GOT3 (cell line): ENCODE data around the gene AFG1L.
"Not testable (repeated sequence)": the region's sequence is repeated elsewhere in the genome, so short reads cannot be mapped to it uniquely, and the experiment has no call there.

Source experiments
- DNase-seq: peaks from one replicate; lab custom pipeline; 2025; ENCODE audit warnings: mixed read lengths; lab: John Stamatoyannopoulos, UW

Gene AFG1L

GRCh38 chr6:108288742-108289141 lies 6.1 kb upstream of the AFG1L start:
- no peak for DNase-seq

- no peak for DNase-seq
Observed at GRCh38 chr6:108291091-108291490, 3.8 kb upstream of the AFG1L start.

- DNase-seq: not testable (repeated sequence)
Observed at GRCh38 chr6:108292561-108292960, 2.3 kb upstream of the AFG1L start.

- DNase-seq: no peak
Observed at GRCh38 chr6:108293527-108294296, 1.1 kb upstream of the AFG1L start.

DNA sequence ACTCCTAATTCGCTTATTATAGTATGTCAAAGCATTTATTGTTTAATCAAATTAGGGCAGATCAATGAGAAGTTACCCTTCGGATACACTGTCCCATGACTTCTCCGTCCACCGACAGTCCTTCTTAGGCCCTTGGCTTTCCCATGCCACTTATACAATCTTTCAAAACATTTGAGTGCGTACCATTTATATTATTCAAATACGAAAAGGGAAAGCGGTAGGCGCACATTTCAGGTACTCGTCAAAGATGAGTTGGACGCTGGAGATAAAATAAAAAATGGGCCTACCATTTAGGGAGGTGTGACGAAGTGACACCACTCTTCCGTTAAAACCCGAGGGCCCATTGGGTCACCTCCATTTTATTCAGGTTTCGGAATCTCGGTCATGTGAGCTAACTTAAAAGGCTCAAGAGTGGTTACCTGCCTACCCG lies 542 bp upstream of the AFG1L start:
- no peak for DNase-seq

- no peak for DNase-seq
Observed at GRCh38 chr6:108295676-108296075, 822 bp downstream of the AFG1L start.

GRCh38 chr6:108302386-108302785 lies 7.5 kb downstream of the AFG1L start:
- no peak for DNase-seq

GRCh38 chr6:108304646-108305045 lies 9.8 kb downstream of the AFG1L start:
- DNase-seq: no peak

DNA sequence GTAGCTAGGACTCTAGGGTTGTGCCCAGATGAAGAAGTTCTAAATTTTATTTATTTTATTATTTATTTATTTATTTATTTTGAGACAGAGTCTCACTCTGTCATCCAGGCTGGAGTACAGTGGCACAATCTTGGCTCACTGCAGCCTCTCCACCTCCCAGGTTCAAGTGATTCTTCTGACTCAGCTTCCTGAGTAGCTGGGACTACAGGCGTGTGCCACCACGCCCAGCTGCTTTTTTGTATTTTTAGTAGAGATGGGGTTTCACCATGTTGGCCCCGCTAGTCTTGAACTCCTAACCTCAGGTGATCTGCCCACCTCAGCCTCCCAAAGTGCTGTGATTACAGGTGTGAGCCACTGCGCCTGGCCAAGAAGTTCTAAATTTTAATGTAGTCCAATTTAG lies 13.8 kb downstream of the AFG1L start:
- DNase-seq: not testable (repeated sequence)

DNA sequence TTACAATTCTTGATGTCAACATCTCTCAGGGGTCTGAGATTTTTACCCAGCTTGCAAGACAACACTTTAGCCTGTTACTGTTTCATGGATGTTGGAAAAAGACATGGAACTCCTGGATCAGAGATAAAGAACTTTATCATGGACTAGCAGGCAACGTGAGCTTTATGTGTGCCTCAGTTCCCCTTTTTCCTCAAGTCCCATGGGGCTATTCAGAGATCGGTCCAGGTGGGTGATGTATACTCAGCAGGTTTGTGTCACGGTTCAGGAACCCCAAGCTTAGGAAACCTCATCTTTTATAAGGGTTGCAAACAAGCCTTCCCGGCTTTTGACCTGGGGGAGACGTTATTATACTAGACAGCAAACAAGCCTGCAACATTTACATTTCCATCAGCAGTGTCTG lies 15.0 kb downstream of the AFG1L start:
- no peak for DNase-seq

DNA sequence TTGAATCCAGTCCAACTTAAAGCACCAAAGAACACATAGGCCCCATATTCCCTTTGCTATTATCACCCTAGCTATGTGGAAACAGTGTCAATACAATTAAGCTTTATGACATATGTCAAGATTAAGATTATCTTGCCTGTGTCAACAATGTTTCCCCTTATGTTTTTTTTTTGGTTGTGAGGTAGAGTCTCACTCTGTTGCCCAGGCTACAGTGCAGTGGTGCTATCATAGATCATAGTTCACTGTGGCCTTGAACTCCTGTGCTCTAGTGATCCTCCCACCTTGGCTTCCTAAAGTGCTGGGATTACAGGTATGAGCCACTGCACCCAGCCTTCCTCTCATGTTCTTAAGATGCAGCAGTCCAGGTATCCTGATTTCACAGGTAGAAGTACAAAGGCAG lies 17.8 kb downstream of the AFG1L start:
- DNase-seq: no peak

GRCh38 chr6:108321253-108321747 lies 26.4 kb downstream of the AFG1L start:
- DNase-seq: no peak

DNA sequence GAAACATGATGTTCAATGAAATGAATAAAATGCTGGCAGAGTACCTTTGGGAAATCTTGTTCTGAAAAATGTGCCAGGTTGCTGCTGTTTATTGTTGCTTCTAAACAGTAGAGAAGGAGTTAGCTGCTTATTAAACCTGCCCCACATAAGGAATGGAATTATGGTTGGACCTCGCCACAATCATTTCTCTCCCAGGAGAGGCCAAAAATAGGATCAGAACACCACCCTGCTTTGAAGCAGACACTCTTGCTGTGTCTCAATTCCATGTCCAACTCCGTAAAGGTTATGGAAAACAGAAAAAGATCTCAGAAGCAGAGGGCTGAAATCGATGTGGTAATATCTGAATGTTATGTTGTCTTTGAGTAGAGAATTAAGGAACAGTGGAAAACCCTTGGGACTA lies 27.9 kb downstream of the AFG1L start:
- no peak for DNase-seq

- DNase-seq: no peak
Observed at GRCh38 chr6:108323710-108324466, 29.0 kb downstream of the AFG1L start.

- not testable (repeated sequence) for DNase-seq
Observed at GRCh38 chr6:108330221-108330785, 35.4 kb downstream of the AFG1L start.

GRCh38 chr6:108330806-108331205 lies 36.0 kb downstream of the AFG1L start:
- DNase-seq: no peak

DNA sequence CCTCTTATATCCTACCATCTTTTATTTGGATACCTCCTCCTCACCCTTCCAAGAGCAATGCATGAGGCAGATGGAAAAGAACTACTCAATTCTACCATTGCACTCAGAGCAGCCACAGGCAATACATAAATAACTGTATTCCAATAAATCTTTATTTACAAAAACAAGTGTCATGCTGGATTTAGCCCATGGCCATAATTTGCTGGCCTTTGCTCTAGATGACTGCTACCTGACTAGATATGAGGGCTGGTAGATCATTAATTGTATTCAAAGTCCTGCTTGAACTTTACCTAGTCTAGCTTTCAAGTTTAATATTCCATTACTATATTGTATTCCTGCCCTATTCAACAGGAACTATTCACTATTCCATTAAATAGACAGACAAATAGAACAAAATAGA lies 37.1 kb downstream of the AFG1L start:
- DNase-seq: no peak

- DNase-seq: no peak
Observed at GRCh38 chr6:108336971-108337370, 42.1 kb downstream of the AFG1L start.

DNA sequence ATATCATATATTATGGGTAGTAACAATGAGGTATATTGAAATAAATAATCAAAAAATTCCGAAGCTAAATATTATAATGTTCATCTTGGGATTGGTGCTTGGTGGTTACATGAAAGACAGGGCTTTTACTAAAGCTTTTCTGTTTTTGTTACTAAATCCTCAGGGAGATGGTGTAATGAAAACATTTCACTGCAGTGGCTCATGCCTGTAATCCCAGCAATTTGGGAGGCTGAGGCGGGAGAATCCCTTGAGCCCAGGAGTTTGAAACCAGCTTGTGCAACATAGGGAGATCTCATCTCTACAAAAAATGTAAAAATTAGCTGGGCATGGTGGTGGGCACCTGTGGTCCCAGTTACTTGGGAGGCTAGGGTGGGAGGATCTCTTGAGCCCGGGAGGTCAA lies 42.9 kb downstream of the AFG1L start:
- no peak for DNase-seq

GRCh38 chr6:108341372-108341771 lies 46.5 kb downstream of the AFG1L start:
- no peak for DNase-seq

DNA sequence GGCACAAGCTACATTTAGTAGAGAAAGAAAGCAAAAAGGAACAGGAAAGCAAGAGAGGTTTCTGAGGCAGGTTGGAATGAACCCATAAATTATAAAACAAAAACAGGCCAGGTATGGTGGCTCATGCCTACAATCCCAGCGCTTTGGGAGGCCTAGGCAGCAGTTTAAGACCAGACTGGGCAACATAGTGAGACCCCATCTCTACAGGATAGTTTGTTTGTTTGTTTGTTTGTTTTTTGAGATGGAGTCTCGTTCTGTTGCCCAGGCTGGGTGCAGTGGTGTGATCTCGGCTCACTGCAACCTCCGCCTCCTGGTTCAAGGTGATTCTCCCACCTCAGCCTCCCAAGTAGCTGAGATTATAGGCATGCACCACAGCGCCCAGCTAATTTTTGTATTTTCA lies 49.0 kb downstream of the AFG1L start:
- DNase-seq: no peak

DNA sequence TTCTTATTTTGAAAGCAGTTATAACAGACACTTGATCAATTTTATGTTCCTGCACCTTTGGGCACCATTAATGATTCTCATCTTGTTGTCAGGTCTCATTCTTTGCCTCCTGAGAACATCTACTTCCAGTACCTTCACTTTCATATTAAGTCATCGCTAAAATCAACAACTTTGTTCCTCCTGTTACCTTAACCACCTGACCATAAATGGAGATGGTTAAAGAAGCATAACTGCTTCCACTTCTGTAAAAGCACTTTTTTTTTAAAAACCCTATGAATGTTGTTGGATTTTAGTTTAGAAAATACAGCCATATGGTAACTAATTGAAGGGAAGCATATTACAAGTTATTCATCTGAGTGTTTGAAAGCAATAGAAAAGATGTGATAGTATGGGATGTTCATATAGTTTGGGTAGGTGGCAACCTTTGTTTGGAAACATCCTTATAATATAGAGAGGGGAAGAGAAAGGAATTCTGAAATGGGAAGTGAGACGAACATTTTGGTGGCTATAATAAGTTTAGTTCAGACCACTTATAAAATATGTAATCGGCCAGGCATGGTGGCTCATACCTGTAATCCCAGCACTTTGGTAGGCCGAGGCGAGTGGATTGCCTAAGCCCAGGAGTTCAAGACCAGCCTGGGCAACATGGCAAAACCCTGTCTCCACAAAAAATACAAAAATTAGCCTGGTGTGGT lies 53.9 kb downstream of the AFG1L start:
- no peak for DNase-seq
